OCI-M2 (cell line): ENCODE data around the gene LMCD1.

ENCODE experiments used
- DNase-seq: peaks from one replicate; lab custom pipeline; 2025; ENCODE audit not compliant: unreplicated experiment; lab: John Stamatoyannopoulos, UW

The LMCD1 gene

DNA sequence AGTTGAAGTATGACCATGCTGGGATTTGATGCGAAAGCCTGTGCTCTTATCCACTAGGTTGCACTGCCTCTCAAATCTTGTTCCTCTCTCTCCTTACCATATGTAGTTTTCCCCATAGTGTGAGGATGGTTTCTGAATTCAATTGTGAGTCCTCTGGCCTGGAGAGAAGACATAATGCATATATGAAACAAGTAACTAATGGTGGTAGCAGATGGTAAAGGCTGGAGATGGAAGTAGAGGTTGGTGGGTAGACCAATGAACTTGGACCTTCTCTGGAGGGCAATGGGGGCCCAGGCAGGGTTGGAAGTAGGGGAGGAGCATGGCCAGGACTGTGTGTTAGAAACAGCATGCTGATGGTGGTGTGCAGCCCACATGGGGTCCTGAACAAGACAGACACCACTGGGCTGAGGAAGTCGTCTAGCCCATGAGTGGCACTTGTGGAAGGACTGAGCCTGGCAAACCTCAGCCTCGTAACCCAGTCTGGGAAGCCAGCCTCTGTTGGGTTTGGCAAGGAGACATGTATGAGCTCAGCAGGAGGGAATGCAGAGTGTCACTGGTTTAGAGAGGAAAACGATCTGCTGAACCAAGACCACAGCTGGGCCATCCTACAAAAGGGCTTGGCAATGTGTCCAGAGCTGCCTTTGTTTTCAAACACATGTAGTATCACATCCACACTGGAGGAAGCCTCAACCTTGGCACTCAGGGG lies 18.5 kb upstream of the LMCD1 start:
- no peak for DNase-seq

DNA sequence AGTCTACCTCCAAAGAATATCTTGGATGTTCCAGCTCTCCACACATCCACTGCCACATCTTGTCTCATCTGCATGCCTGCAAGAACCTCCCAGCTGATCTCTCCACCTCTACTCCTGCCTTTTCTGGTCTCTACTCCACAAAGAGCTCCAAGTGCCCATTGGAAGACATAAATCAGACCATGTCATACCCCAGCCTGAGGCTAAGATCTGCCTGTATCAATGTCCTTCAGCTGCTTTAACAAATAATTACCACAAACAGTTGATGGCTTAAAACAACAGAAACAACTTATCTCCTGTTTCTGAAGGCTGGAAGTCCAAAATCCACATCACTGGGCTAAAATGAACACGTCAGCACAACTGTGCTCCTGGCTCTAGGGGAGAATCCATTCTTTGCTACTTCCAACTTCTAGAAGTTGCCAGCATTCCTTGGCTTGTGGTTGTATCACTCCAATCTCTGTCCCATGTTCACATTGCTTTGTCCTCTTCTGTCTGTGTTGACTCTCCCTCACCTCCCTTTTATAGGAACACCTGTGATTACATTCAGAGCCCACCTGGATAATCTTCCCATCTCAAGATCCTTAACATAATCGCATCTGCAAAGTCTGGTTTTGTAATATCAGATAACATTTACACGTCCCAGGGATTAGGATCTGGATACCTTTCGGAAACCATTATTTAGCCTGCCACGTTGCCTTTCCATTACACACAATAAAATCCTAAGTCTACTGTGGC lies 17.0 kb upstream of the LMCD1 start:
- no peak for DNase-seq

DNA sequence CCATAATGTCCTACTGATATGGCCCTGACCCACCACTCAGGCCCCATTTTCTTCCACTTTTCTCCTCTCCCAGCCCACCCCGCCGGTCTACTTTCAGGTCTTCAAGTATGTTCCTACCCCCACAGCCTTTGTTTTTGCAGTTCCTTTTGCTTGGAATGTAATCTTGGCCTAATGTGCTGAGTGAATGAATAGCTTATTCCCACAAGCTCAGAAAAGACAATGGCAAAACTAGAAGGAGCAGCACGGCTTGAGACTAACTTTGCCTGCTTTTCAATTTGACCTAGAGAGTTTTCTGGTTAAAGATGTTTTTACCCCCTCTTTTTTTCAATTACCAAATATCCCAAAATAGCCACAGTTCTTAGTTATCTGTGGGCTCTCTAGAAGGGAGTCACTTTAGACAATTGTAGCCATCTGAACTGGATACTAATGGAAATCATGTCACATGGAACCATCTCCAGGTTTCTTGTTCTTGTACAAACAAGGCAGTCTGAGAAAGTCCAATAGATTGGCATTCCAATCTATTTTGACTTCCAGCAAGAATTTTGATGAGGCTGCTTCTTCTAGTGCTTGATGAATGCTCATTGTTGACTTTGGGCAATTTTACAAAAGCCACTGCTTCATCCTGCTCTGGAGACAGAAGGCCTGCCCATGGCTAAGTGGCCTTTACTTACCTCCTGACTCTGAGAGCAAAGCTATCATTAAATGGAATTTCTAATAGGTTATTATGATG lies 16.3 kb upstream of the LMCD1 start:
- DNase-seq: no peak

DNA sequence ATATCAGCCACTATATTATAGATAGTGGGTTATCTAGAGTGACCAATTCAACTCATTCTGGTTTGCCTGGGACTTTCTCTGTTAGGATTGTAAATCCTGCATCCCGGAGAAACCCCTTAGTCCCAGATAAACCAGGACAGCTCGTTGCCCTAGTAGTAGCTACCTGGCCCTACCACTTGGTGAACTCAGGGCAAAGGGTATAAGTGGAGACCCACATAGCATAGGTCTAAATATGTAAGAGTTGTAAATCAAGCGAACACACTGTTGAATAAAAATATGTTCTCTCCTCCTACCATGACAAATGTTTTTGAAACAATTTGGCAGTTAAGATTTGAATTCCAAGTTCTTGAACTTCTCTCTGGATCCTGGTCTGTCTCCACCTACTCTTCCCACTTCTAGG lies 15.7 kb upstream of the LMCD1 start:
- DNase-seq: no peak

DNA sequence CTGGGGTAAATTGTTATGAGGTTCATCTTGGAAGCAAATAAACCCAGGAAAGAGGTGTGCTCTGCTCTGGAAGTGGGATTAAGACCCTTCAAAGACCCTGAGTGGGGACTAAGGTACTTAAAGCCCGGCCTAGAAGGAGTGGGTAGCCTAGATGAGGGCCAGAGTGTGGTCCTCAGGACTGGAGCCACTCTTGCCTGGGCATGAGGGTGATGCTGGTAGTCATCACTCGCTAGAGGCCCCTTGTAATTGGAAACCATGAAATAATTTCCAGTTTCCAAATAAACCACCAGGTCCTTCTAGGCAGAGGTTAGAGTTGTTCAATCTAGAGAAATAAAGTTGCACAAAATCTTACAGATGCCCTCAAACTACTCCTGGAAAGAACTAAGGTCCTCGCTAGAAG lies 15.2 kb upstream of the LMCD1 start:
- no peak for DNase-seq

DNA sequence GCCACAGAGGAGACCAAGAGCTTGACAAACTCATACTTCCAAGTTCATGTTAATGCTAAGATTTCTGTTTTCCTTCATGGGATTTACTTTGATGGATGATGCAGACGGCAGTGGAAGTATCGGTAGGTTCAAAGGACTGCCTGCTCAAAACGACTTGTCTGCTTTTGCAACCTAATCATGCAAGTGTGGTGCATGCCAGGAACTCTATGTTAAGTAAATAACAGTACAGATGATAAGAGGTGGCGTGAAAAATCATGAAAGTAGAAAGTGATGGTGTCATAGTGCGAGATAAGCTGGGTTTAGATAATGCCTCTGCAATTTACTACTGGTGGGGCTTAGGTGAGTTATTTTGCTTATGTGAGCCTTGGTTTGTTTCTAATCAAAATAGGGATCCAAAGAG lies 14.7 kb upstream of the LMCD1 start:
- no peak for DNase-seq

DNA sequence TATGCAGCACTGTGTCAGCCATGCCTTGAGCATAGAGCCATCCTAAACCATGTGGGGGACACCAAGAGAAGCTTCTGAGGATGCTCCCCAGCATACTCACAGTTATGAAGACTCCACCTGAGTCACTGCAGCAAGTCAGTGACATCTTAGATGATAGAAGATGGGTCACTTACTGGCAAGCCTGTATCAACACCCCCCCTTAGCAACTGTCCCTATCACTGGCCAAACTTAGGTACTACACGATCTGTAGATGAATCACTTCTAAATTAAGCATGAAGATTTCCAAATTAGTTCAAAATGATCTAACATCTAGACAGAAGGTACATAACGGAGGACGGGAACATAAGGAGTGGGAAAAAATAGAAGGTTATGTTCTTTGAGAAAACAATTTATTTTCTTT lies 13.2 kb upstream of the LMCD1 start:
- DNase-seq: no peak

DNA sequence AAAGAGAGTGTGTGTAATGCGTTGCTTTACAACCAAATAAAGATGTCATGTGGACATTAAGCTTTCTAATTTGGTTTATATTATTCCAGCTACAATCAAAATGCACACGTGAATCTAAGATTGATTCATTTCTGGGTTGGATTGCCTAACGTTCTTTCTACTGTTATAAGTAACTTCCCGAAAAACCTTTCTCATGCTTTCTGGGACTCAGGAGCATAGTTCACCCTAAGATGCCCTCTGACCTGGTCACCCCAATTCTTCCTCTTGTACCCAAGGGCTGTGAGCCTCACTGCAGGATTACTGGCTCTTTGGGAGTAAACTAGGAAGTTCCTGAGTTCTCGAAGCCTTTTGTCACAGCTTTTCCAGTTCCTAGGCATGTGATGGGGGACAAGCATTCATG lies 12.7 kb upstream of the LMCD1 start:
- DNase-seq: no peak

DNA sequence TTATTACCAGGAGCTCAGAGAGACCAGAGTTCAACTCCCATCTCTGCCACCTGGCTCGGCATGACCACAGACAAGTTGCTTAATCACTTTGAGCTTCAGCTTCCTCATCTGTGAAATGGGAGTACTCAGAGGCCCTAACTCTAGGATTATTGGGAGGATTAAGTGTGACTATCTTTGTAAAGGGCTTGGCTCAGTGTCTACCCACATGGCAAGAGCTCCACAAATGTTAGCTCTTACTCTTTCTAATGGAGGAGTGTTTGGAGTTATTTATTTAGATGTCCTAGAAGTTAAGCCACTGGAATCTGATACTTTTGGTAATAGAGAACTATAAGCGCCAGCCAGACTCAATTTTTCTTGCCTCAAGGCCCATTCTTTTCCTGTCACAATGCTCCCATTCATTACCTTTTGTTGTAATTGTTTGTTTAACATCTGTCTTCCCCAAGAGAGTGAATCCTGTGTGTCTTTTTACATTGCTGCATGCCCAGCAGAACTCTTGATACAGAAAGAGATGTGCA lies 12.3 kb upstream of the LMCD1 start:
- no peak for DNase-seq

DNA sequence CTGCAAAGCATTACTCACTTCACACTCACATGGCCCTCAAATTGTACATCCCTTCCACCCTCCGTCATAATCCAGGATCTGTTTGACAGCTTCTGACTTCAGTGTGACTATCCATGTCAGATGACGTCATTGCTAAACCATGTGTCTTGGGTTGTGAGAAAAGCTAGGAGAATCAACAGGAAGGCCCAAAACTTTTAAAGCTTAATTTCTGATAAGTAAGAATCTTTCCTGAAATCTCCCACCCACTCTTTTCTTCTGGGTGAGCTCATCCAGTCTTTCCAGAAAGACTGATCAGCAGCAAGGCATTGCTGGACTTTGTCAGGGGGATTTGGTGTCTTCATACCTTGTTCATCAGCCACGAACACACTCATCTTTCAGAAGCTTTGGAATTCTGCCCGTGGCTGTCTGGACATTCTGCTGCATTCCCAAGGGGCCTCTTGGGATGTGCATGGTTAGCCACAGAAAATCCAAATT lies 11.5 kb upstream of the LMCD1 start:
- DNase-seq: no peak

DNA sequence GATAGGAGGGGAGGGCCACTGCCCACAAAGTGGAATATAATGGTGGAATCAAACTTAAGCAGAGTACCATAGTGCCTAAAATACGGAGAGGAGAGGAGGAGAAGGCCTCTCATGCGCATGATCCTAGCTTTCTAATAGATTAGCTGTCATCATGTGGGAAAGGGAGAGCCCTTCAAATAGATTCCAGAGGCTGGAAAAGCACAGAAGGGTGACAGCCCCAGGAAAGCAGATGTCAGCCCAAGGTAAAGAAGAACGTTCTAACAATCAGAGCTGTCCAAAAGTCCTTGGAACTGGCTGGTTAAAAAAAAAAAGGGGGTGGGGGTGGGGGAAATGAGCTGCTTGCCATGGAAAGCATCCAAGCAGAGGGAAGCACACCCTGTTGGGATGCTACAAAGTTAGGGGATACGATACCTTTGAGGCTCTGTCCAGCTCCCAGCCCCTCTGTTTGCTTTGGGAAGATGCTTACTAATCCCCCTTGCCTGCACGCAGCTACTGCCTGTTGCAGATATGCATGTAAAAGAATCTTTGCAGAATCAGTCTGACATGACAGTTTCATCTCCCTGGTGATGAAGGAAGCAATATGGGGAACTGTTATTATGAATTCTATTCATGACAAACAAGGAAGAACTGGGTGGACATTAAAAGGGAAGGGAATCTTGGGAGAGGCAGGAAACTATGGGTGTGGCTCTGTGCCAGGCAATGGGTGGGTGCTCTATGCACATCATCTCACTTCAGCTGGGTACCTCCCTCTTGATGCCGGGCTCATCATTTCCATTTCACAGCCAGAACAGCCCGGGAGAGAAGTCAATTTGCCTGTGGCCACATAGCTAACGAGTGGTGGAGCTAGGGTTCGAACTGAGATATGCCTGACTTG lies 10.1 kb upstream of the LMCD1 start:
- no peak for DNase-seq

DNA sequence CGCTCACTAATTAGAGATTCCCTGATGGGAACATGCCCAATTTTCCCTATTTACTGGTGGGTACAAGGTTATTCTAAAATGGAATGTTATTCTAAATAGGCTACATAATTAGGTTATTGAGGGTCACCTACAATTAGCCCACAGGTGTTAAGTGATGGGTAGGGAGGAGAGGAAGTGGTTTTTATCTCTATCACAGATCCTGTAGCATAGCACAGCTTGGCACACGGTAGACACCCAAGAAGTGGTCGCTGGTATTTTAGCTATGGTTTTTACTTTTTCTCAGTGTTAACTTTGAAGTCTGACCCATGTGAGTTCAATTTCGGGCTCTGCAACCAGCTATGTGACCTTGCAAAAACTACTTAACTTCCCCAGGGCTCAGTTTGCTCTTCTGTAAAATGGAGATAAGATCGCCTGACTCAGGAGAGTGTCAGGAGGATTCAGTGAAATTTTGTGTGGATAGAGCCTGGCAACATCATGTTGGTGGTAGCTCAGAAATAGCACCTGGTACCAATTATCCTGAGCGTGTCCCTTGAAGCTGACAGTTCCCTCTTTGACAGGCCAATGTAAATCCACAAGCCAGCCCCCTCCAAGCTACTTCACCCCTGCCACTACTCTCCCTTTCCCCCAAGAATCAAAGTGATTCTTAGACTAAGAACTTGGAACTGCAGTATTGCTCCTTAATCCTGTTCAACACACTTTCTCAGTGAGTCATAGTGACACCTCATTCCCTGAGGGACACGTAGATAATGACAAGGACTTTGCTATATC lies 8.7 kb upstream of the LMCD1 start:
- DNase-seq: no peak

DNA sequence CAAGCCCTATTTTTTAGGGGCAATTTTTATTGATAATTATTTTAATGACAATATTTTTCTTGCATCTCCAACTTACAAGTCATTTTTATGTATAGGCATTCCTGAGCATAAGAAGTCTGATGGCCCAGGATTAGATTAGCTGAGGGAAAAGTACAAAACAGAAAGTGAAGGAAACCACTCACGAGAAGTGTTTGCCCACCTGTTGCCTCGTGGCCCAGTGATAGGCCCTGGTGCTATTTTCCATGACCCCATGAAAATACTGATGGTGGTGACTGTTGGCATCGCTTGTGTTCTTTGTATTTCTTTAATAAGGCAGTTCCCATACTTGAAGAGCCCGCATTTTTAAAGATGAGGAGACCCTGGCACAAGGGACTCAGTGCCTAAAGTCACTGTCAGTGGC lies 7.9 kb upstream of the LMCD1 start:
- no peak for DNase-seq

DNA sequence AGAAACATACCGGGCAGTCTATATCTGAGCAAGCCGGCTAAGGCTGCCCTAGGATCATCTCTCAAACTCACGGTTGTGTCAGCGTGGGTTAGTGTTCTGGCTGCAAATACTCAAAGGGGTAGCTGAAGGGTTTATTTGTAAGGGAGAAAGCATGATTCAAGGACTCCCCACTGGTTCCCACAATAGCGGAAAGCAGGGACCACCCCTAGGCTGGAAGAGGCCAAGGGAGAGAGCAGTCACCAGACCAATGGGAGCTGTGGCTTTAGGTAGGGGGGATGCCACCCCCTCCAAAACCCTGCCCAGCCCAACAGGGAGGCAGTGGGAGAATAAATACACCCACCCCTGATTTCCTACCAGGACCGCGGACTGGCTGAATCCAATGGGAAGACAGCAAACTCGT lies 7.3 kb upstream of the LMCD1 start:
- no peak for DNase-seq

DNA sequence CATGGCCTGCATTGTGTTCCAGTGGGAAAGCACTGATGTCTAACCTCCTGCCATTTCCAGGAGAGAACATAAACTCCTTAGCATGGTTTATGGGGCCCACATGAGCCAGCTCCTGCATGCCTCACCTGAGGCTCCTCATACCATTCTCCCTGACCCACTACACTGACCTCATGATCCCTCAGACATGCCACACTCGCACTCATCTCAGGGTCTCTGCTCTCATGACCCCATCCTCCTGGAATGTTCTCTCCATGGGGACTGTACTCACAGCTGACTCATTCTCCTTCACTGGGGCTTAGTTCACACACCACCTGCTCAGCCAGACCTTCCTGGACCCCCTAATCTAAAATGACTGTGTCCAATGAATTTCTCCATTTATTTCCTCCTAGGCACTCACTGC lies 4.0 kb upstream of the LMCD1 start:
- DNase-seq: no peak

DNA sequence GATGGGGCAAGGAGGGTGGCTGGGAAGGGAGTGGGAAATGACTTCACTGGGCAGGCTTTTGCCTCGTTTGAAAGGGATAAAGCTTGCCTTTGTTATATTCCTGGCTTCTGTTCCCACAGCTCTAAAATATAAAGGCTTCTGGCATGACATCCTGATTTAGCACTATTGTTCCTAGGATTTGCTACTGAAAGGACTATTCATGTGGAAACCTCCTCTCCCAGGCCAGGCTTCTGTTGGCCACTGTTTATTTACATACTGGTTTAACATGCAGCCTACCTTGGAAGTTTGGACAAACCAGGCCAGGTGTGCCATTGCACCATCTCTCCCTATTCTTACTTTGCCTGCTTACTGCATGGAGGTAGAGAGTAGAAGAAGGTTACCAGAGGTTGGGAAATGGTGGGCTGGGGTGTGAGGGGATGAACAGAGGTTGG lies 2.4 kb upstream of the LMCD1 start:
- no peak for DNase-seq

DNA sequence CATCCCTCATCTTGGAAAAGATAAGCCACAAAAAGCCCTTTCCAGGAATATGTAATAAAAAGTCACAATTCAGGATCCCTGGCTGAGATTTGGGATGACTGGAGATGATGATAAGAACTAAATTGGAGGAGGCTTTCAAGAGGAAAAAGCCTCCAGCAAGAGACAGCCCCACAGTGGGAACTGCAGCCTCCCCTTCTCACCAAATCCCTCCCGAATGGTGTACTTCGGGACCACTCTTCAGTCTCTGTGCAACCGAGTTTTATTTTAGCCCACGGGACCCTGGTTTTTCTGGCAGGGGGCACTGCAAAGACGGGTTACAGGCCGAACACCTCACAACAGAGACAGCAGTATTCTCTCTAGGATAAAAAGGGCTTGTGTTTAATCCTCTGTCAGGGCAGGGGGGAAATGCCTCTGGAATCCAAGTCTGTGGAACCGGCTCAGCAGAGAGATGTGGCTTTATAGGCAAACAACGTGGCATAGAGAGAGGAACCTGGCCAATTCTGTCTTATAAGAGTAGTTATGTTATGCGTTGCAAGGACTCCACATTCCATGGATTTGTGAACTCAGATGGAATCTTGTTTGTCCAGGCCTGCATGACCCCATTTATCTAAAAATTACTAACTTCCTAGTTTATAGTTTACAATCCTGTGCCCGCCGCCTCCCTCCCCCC lies 1.2 kb upstream of the LMCD1 start:
- DNase-seq: no peak

DNA sequence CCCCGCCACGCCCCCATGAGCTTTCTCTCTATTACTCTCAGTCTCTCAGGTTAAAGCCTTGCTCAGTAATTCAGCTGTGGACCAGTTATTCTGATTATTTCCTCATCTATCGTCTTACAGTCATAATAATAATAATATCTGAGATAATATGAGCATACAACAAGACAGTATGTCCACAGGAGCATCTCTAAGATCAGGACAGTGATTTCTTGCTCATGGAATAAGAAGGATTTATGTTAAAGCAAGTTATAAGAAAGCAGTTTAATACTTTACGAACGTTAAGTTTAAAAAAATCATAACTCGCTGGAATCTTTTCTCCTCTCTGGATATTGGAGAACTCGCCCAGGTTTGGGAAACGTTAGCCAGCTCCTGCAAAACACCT lies 643 bp upstream of the LMCD1 start:
- DNase-seq: no peak

DNA sequence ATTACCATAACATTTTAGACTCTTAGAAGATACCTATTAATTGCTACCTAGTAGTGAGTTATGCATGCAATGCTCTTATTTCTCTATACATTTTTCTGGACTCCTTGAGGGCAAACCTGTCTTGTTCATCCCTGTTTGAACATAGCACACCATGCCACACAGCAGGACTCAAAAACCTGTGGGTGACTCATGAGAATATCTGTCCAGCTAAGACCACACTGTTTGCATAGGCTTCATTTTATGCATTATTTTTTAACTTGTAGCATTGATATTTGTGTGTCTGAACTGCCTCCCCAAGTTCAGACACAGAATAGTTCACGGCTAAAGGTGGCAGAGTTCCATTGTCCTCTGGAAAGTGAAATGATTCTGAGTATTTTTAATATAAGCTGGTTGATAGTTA lies 1.8 kb downstream of the LMCD1 start:
- no peak for DNase-seq
